SK-N-SH treated with all-trans-retinoic acid at 6 μM for 48 hours (cell line): ENCODE measurements around the gene LRRC8C.

ENCODE experiments used
- PATZ1 ChIP-seq: fragments of 250-450 bp; sonication (Bioruptor Pico); IDR thresholded peaks from 2 replicates; pipeline ENCODE4 v1.8.0; 2020; ENCODE audit warnings: mild to moderate bottlenecking, moderate library complexity, borderline replicate concordance
- POU6F1 ChIP-seq: fragments of 250-450 bp; sonication (Bioruptor Pico); IDR thresholded peaks from 2 replicates; pipeline ENCODE4 v1.8.0; 2021; ENCODE audit warnings: low read depth, mild to moderate bottlenecking, moderate library complexity, borderline replicate concordance
- TF ChIP-seq, protein P1 (sequence below): fragments of 250-450 bp; sonication (Bioruptor Pico); IDR thresholded peaks from 2 replicates; pipeline ENCODE4 v1.5.1; 2020; ENCODE audit warnings: low read depth, mild to moderate bottlenecking, moderate library complexity

GRCh38 chr1:89584781-89585180 lies 48.1 kb upstream of the LRRC8C start:
- TF ChIP-seq PATZ1 (CRISPR knock-in tag): no peak
- TF ChIP-seq POU6F1 (CRISPR knock-in tag): no peak
- TF ChIP-seq, protein P1, sequence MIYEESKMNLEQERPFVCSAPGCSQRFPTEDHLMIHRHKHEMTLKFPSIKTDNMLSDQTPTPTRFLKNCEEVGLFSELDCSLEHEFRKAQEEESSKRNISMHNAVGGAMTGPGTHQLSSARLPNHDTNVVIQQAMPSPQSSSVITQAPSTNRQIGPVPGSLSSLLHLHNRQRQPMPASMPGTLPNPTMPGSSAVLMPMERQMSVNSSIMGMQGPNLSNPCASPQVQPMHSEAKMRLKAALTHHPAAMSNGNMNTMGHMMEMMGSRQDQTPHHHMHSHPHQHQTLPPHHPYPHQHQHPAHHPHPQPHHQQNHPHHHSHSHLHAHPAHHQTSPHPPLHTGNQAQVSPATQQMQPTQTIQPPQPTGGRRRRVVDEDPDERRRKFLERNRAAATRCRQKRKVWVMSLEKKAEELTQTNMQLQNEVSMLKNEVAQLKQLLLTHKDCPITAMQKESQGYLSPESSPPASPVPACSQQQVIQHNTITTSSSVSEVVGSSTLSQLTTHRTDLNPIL (CRISPR knock-in tag): no peak
